Spleen (tissue), 11 donors: ENCODE data around the gene KCNJ8. TPM values are rescaled to one million over a fixed set of nuclear protein-coding genes. Genes with fewer than 3 reads are reported as not detected.
"Not testable (repeated sequence)": the region's sequence is repeated elsewhere in the genome, so short reads cannot be mapped to it uniquely, and the experiment has no call there.

ENCODE experiments used
- DNase-seq: peaks from one replicate; pipeline ENCODE4 v3.0.0-alpha.2; 2020
- H3K27ac ChIP-seq, 8 donors: fragments of 200-600 bp; sonication (generic) in 7 of 8; 1 replicate in 4 of 8; 2 replicates in 4 of 8; pipeline versions ENCODE4 v1.5.0 to v1.8.0; 2016 to 2021; ENCODE audit warnings: inconsistent platforms in 4 of 8, mild to moderate bottlenecking in 4 of 8, moderate library complexity in 1 of 8
- H3K27me3 ChIP-seq, 7 donors: fragments of 200-600 bp; sonication (generic) in 6 of 7; replicated peaks in 1 of 7; 1 replicate in 4 of 7; 2 replicates in 3 of 7; pipeline versions ENCODE4 v1.5.0 to v1.8.0; 2016 to 2021; ENCODE audit warnings: inconsistent platforms in 3 of 7, mild to moderate bottlenecking in 1 of 7
- H3K36me3 ChIP-seq, 6 donors: fragments of 200-600 bp; sonication (generic) in 5 of 6; 1 replicate in 4 of 6; 2 replicates in 2 of 6; pipeline versions ENCODE4 v1.5.0 to v1.8.0; 2016 to 2021; ENCODE audit warnings: inconsistent platforms in 2 of 6
- H3K4me1 ChIP-seq, 6 donors: fragments of 200-600 bp; sonication (generic) in 5 of 6; 1 replicate in 3 of 6; 2 replicates in 3 of 6; pipeline versions ENCODE4 v1.5.0 to v1.8.0; 2016 to 2021; ENCODE audit warnings: inconsistent platforms in 3 of 6
- H3K4me3 ChIP-seq, 8 donors: fragments of 200-600 bp; sonication (generic) in 7 of 8; 1 replicate in 4 of 8; 2 replicates in 4 of 8; pipeline versions ENCODE4 v1.5.0 to v1.8.0; 2016 to 2021; ENCODE audit warnings: inconsistent platforms in 4 of 8, mild to moderate bottlenecking in 4 of 8, moderate library complexity in 2 of 8
- H3K9me3 ChIP-seq, 8 donors: fragments of 200-600 bp; sonication (generic) in 7 of 8; 1 replicate in 4 of 8; 2 replicates in 4 of 8; pipeline versions ENCODE4 v1.5.0 to v1.8.0; 2016 to 2021; ENCODE audit warnings: inconsistent platforms in 4 of 8
- POLR2A ChIP-seq, 3 donors: fragments of 450-650 bp; IDR thresholded peaks; one replicate each; pipeline ENCODE4 v1.5.1; 2017; ENCODE audit warnings: antibody characterized with exemption in 3 of 3, mild to moderate bottlenecking in 1 of 3
- POLR2AphosphoS5 ChIP-seq, 3 donors: sonication (generic); formaldehyde crosslinking; IDR thresholded peaks; one replicate each; pipeline ENCODE4 v1.5.1; 2017; ENCODE audit warnings: antibody characterized with exemption in 3 of 3
- WGBS, 5 donors: extraction: QIAGEN DNeasy Blood & Tissue Kit in 3 of 5; methylation state at CpG; one replicate each; pipeline versions ENCODE4 v1.1.5 to v1.1.7; 2013 to 2018; 5-methylcytosine and 5-hydroxymethylcytosine counted together
- intact Hi-C: fragments of 100-400 bp; cut with DNase I; formaldehyde crosslinking; loops from one replicate; pipeline ENCODE4 v1.15.0; 2023; ENCODE audit warnings: low total_unique reads
- polyA plus RNA-seq, 3 donors: library from polyadenylated mRNA; stranded (reverse); fragments of 200-250 nt; gene quantifications; one replicate each; pipeline ENCODE4 v1.2.1, GENCODE V29; 2013
- total RNA-seq, 7 donors: library from RNA; depleted of rRNA in 3 of 7; stranded (reverse); fragments of >200 nt in 3 of 7; fragmentation: NEBNext Ultra II Directional in 4 of 7; extraction: Animal tissue kit (Norgen Biotek cat#: 25700) in 4 of 7; gene quantifications; one replicate each; pipeline versions ENCODE4 v1.1.0 to v1.2.1, GENCODE V29; 2016 to 2021
- TF ChIP-seq, protein P1 (sequence below), 11 experiments: fragments of 200-600 bp in 7 of 11; fragments of 450-650 bp in 4 of 11; sonication (generic) in 4 of 11; IDR thresholded peaks in 8 of 11; conservative IDR thresholded peaks in 3 of 11; 1 replicate in 7 of 11; 2 replicates in 4 of 11; pipeline versions ENCODE4 v1.4.0 to v1.8.0; 2016 to 2021; ENCODE audit warnings: antibody characterized with exemption in 11 of 11, inconsistent platforms in 4 of 11, mild to moderate bottlenecking in 1 of 11
- donor health status: healthy with polysubstance abuse.
- donor health status: DM: no; HTN: no; CAD: no; lungs with moderate emphysema.
- donor health status: DM: no; HTN: no; CAD: no.
- donor health status: Bipolar disorder and iron deficiency.
- donor health status: healthy.
- donor health status: DM: no; HTN: no; CAD: no.
- donor health status: DM: yes; HTN: yes; CAD: no.

The KCNJ8 gene
- total and polyA plus RNA-seq, 10 donors, result 1.6 to 19.3 (median 6.8) TPM

DNA sequence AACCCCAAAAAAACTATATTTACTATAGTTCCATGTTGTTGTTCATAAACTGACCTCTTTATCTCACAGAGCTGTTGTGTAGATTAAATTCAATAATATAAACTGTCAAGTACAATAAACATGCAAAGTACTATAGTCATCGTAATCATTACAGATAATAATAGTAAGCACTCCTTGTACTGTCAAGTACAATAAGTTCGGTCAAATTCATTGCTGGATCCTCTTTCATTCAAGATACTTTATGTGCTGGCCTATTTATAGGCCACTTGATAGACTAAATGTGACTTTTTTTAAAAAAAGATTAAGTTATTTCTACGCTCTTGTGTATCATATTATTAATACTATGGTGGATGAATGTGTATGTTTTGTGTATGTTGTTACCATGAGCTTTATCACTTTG, 39.2 kb upstream of the KCNJ8 start:
- no peak overlapping the region for H3K27ac ChIP-seq
- H3K9me3 ChIP-seq, result peaks cover 0 to 18% (median 10%) of the 10 kb centered on the region in 8 donors
- WGBS, 5 donors, result 78 to 87% (median 82%) methylated on average over 3 of the region's 3 CpGs
- H3K27me3 ChIP-seq, result no peaks in the 10 kb centered on the region
- TF ChIP-seq, protein P1, sequence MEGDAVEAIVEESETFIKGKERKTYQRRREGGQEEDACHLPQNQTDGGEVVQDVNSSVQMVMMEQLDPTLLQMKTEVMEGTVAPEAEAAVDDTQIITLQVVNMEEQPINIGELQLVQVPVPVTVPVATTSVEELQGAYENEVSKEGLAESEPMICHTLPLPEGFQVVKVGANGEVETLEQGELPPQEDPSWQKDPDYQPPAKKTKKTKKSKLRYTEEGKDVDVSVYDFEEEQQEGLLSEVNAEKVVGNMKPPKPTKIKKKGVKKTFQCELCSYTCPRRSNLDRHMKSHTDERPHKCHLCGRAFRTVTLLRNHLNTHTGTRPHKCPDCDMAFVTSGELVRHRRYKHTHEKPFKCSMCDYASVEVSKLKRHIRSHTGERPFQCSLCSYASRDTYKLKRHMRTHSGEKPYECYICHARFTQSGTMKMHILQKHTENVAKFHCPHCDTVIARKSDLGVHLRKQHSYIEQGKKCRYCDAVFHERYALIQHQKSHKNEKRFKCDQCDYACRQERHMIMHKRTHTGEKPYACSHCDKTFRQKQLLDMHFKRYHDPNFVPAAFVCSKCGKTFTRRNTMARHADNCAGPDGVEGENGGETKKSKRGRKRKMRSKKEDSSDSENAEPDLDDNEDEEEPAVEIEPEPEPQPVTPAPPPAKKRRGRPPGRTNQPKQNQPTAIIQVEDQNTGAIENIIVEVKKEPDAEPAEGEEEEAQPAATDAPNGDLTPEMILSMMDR (IDR thresholded peaks at IDR 0.05 in 8 of 11, conservative IDR thresholded peaks at IDR 0.05 in 3 of 11), result no peak
- TF ChIP-seq POLR2AphosphoS5 (IDR thresholded peaks at IDR 0.05), result no peak
- intact Hi-C loops, result no loop called here
- H3K4me1 ChIP-seq, result no peaks in the 10 kb centered on the region
- H3K4me3 ChIP-seq, result no peak overlapping the region
- no peaks in the 10 kb centered on the region for H3K36me3 ChIP-seq
- no peak for DNase-seq

DNA sequence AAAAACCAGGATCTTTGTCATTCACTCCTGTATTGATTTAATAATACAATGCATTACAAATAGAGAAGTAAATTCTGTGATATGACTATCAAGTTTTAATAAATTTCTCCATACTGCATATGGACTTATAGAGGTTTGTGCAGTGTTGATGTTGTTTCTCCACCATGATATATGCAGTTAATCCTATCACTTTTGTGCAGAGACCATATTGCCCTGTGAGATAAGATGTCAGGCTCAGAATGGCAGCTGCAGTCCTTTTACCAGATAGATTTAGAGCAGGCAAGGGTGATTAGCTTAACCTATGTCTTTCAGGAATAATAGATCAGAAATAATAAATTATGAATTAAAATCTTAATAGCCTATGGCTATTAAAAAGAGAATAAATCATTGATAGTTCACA, 38.6 kb upstream of the KCNJ8 start:
- Histone ChIP-seq H3K27me3 (no peaks in the 10 kb centered on the region), H3K4me3 (no peak overlapping the region), H3K27ac (no peak overlapping the region), H3K36me3 (no peaks in the 10 kb centered on the region), H3K4me1 (no peaks in the 10 kb centered on the region), H3K9me3 (peaks cover 0 to 18% (median 10%) of the 10 kb centered on the region in 8 donors)
- intact Hi-C loops, result no loop called here
- TF ChIP-seq POLR2AphosphoS5 (IDR thresholded peaks at IDR 0.05) (no peak), POLR2A (IDR thresholded peaks at IDR 0.05) (no peak)
- DNase-seq, result no peak

DNA sequence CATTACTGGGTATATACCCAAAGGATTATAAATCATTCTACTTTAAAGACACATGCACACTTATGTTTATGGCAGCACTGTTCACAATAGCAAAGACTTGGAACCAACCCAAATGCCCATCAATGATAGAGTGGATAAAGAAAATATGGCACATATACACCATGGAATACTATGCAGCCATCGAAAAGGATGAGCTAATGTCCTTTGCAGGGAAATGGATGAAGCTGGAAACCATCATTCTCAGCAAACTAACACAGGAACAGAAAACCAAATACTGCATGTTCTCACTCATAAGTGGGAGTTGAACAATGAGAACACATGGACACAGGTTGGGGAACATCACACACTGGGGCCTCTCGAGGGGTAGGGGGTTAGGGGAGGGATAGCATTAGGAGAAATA, 37.8 kb upstream of the KCNJ8 start:
- DNase-seq, H3K4me1 ChIP-seq, H3K27ac ChIP-seq, H3K36me3 ChIP-seq, H3K27me3 ChIP-seq, H3K4me3 ChIP-seq, intact Hi-C loops: not testable (repeated sequence)
- H3K9me3 ChIP-seq, result peaks cover 0 to 18% (median 10%) of the 10 kb centered on the region in 8 donors
- WGBS, 5 donors, result 62 to 85% (median 76%) methylated on average over 2 of the region's 2 CpGs

DNA sequence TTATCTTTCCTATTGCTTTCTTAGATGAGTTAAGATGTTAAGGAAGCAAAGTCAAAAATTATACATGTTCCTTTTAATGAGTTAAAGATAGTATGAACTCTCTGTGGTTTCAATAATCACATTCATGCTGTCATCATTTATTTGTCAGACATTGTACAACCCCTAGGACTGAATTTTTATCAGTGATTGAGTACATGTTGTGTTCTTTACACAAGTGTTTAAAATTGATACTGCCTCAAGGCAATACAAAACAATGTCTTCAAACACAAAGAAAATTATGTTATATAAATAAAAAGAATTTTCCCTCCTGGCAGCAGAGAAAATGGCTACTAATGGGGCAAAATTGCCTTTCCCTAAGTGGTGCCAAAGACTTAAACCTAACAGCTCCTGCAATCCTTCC, 34.6 kb upstream of the KCNJ8 start:
- Histone ChIP-seq H3K27ac (no peak overlapping the region), H3K27me3 (no peaks in the 10 kb centered on the region), H3K36me3 (no peaks in the 10 kb centered on the region), H3K4me1 (no peaks in the 10 kb centered on the region), H3K4me3 (no peak overlapping the region), H3K9me3 (peaks cover 0 to 18% (median 10%) of the 10 kb centered on the region in 8 donors)
- intact Hi-C loops, result no loop called here
- no peak for DNase-seq
- TF ChIP-seq, protein P1 (IDR thresholded peaks at IDR 0.05 in 8 of 11, conservative IDR thresholded peaks at IDR 0.05 in 3 of 11), result no peak
- TF ChIP-seq POLR2A (IDR thresholded peaks at IDR 0.05) (no peak), POLR2AphosphoS5 (IDR thresholded peaks at IDR 0.05) (no peak)

DNA sequence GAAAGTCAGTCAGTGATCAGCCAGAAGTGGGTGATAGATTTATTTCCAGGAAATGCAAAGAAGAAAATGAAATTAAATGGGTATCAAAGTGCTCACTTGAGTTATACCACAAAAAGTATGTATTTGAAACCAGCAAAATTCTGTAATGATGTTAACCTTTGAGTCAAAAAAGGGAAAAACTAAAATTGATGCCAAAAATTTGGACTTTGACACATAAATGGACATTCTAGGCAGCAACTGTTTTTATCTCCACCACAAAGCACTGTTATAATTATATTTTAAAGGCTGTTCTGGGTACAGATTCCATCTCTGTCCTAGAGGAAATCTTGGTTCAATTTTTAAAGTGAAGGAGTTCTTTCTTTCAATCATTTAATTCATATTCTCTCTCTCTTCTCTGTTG, 31.7 kb upstream of the KCNJ8 start:
- Histone ChIP-seq H3K4me3 (no peak overlapping the region), H3K9me3 (peaks cover 0 to 16% (median 10%) of the 10 kb centered on the region in 8 donors), H3K36me3 (no peaks in the 10 kb centered on the region), H3K4me1 (no peaks in the 10 kb centered on the region), H3K27me3 (no peaks in the 10 kb centered on the region), H3K27ac (no peak overlapping the region)
- DNase-seq, result no peak
- no peak for TF ChIP-seq POLR2A (IDR thresholded peaks at IDR 0.05)
- TF ChIP-seq, protein P1 (IDR thresholded peaks at IDR 0.05 in 8 of 11, conservative IDR thresholded peaks at IDR 0.05 in 3 of 11), result no peak
- no peak for TF ChIP-seq POLR2AphosphoS5 (IDR thresholded peaks at IDR 0.05)
- intact Hi-C loops, result no loop called here
